HCT116 (cell line): ENCODE results near the gene ACOT6. TPM values are rescaled to one million over a fixed set of nuclear protein-coding genes. Genes with fewer than 3 reads are reported as not detected.
"Not testable (repeated sequence)": the region's sequence is repeated elsewhere in the genome, so short reads cannot be mapped to it uniquely, and the experiment has no call there.

Source experiments
- ATAC-seq: fragments of 200-7000 bp; cut with Tn5 transposase; 2 replicates; pipeline ENCODE4 v1.9.1; 2020; ENCODE audit warnings: mild to moderate bottlenecking, moderate library complexity
- BruUV-seq: library from RNA; stranded (reverse); fragments of 400-500 nt; replicated peaks from 2 replicates; lab custom pipeline; 2021; lab: Mats Ljungman, UMichigan
- CTCF ChIA-PET: fragments of 300-600 bp; sonication (Branson Sonifier 250); formaldehyde crosslinking; loops from one replicate; lab custom pipeline; 2021; ENCODE audit warnings: antibody characterized with exemption; lab: Charles Lee
- POLR2A ChIA-PET: fragments of 300-600, 350-600 bp; sonication (Branson Sonifier 250); formaldehyde crosslinking; loops from one replicate; lab custom pipeline; 2021; ENCODE audit warnings: antibody characterized with exemption; lab: Charles Lee
- RAD21 ChIA-PET, 2 experiments: fragments of 300-600 bp; sonication (Branson Sonifier 250); formaldehyde crosslinking; loops; one replicate each; lab custom pipeline; 2023; ENCODE audit warnings: low total read pairs in 2 of 2; ENCODE audit not compliant: uncharacterized antibody in 2 of 2, unreplicated experiment in 2 of 2, low non-redundant PET in 1 of 2; lab: Charles Lee
- DNase-seq: peaks from one replicate; pipeline ENCODE4 v3.0.0-alpha.2; 2010; ENCODE audit warnings: low read depth, low spot score
- H2AFZ ChIP-seq: fragments of 200-600 bp; shearing (Covaris generic), sonication (generic); 2 replicates; pipeline ENCODE4 v1.6.1; 2017; ENCODE audit warnings: low read depth, mixed run types, mixed read lengths, antibody characterized with exemption, low read length; ENCODE audit not compliant: poor library complexity, severe bottlenecking
- H3K27ac ChIP-seq: 2 replicates; pipeline ENCODE4 v1.5.1; 2012; ENCODE audit warnings: low read depth, low read length
- H3K27me3 ChIP-seq: fragments of 200-600 bp; sonication (generic); 2 replicates; pipeline ENCODE4 v1.6.1; 2016; ENCODE audit warnings: mixed run types, low read length, mixed read lengths; ENCODE audit not compliant: insufficient read depth
- H3K36me3 ChIP-seq, 2 experiments: fragments of 200-500 bp in 1 of 2; fragments of 200-600 bp in 1 of 2; sonication (Bioruptor generic) in 1 of 2; sonication (generic) in 1 of 2; 2 replicates each; pipeline versions ENCODE4 v1.5.1 to v1.6.1; 2014 to 2016; ENCODE audit warnings: low read length in 2 of 2, inconsistent platforms in 1 of 2, mixed read lengths in 1 of 2, mixed run types in 1 of 2; ENCODE audit not compliant: insufficient read depth in 2 of 2, control insufficient read depth in 1 of 2
- H3K4me1 ChIP-seq, 2 experiments: fragments of 200-600 bp in 1 of 2; sonication (generic) in 1 of 2; 2 replicates each; pipeline versions ENCODE4 v1.5.1 to v1.6.1; 2012 to 2017; ENCODE audit warnings: low read length in 2 of 2, inconsistent platforms in 1 of 2, mild to moderate bottlenecking in 1 of 2, mixed read lengths in 1 of 2, mixed run types in 1 of 2, moderate library complexity in 1 of 2; ENCODE audit not compliant: insufficient read depth in 2 of 2, control insufficient read depth in 1 of 2
- H3K4me2 ChIP-seq: fragments of 200-600 bp; sonication (generic); 2 replicates; pipeline ENCODE4 v1.6.1; 2017; ENCODE audit warnings: mixed run types, low read length, mixed read lengths
- H3K4me3 ChIP-seq, 2 experiments: fragments of 200-600 bp in 1 of 2; sonication (generic) in 1 of 2; replicated peaks in 1 of 2; 2 replicates each; pipeline ENCODE4 v1.5.1; 2011 to 2016; ENCODE audit warnings: low read length in 2 of 2, control low read depth in 1 of 2, low read depth in 1 of 2, mild to moderate bottlenecking in 1 of 2, mixed read lengths in 1 of 2, mixed run types in 1 of 2
- H3K79me2 ChIP-seq: fragments of 200-600 bp; sonication (generic); 2 replicates; pipeline ENCODE4 v1.6.1; 2017; ENCODE audit warnings: mild to moderate bottlenecking, mixed run types, low read length, moderate library complexity, mixed read lengths; ENCODE audit not compliant: insufficient read depth
- H3K9ac ChIP-seq: fragments of 200-600 bp; sonication (generic); 2 replicates; pipeline ENCODE4 v1.6.1; 2016; ENCODE audit warnings: low read length, mixed read lengths
- H3K9me2 ChIP-seq: fragments of 200-600 bp; sonication (generic), shearing (Covaris generic); 2 replicates; pipeline ENCODE4 v1.6.1; 2017; ENCODE audit warnings: mixed run types, mild to moderate bottlenecking, moderate library complexity; ENCODE audit not compliant: insufficient read depth
- H3K9me3 ChIP-seq, 2 experiments: fragments of 200-500 bp in 1 of 2; fragments of 200-600 bp in 1 of 2; sonication (Bioruptor generic) in 1 of 2; sonication (generic) in 1 of 2; 2 replicates each; pipeline ENCODE4 v1.6.1; 2014 to 2017; ENCODE audit warnings: low read length in 2 of 2, mixed read lengths in 2 of 2, inconsistent platforms in 1 of 2, low read depth in 1 of 2, mild to moderate bottlenecking in 1 of 2, mixed run types in 1 of 2, moderate library complexity in 1 of 2; ENCODE audit not compliant: control insufficient read depth in 1 of 2, insufficient read depth in 1 of 2
- H4K20me1 ChIP-seq: fragments of 200-600 bp; sonication (generic), shearing (Covaris generic); 2 replicates; pipeline ENCODE4 v1.6.1; 2017; ENCODE audit warnings: mixed run types, mild to moderate bottlenecking, moderate library complexity; ENCODE audit not compliant: insufficient read depth
- ELF1 ChIP-seq: IDR thresholded peaks from 2 replicates; pipeline ENCODE4 v1.6.1; 2012; ENCODE audit warnings: low read depth, borderline replicate concordance
- EZH2 ChIP-seq: fragments of 200-600 bp; sonication (generic); IDR thresholded peaks from 2 replicates; pipeline ENCODE4 v1.6.1; 2017; ENCODE audit warnings: antibody characterized with exemption, mixed run types
- EZH2phosphoT487 ChIP-seq: fragments of 200-600 bp; IDR thresholded peaks from 2 replicates; pipeline ENCODE4 v1.6.1; 2018; ENCODE audit warnings: antibody characterized with exemption, borderline replicate concordance
- POLR2A ChIP-seq: IDR thresholded peaks from 2 replicates; pipeline ENCODE4 v1.7.0; 2011; ENCODE audit warnings: borderline replicate concordance; ENCODE audit not compliant: insufficient read depth, insufficient read length; ENCODE audit errors: extremely low read depth
- REST ChIP-seq: IDR thresholded peaks from 2 replicates; pipeline ENCODE4 v1.6.1; 2012; ENCODE audit warnings: low read depth
- ZNF274 ChIP-seq: fragments of 200-500 bp; sonication (Bioruptor generic); IDR thresholded peaks from 2 replicates; pipeline ENCODE4 v1.6.1; 2014; ENCODE audit warnings: mild to moderate bottlenecking, low read depth, low read length, inconsistent platforms
- intact Hi-C: fragments of 100-400 bp; cut with micrococcal nuclease; formaldehyde crosslinking; loops from 2 replicates; pipeline ENCODE4 v1.10.0; 2022
- total RNA-seq: library from RNA; stranded (reverse); gene quantifications from one replicate; pipeline ENCODE4 v1.2.1, GENCODE V29; 2021; ENCODE audit not compliant: unreplicated experiment
- TF ChIP-seq, protein P1 (sequence below), 3 experiments: fragments of 200-600 bp in 1 of 3; sonication (generic) in 1 of 3; IDR thresholded peaks in 2 of 3; conservative IDR thresholded peaks in 1 of 3; 2 replicates each; pipeline ENCODE4 v1.5.1; 2012 to 2017; ENCODE audit warnings: low read depth in 2 of 3, low read length in 2 of 3, antibody characterized with exemption in 1 of 3, borderline replicate concordance in 1 of 3, control low read depth in 1 of 3, mild to moderate bottlenecking in 1 of 3, mixed read lengths in 1 of 3, mixed run types in 1 of 3, moderate library complexity in 1 of 3; ENCODE audit not compliant: insufficient read depth in 1 of 3

The ACOT6 gene
- total RNA-seq, 1 experiment from 2014 or later = not detected

DNA sequence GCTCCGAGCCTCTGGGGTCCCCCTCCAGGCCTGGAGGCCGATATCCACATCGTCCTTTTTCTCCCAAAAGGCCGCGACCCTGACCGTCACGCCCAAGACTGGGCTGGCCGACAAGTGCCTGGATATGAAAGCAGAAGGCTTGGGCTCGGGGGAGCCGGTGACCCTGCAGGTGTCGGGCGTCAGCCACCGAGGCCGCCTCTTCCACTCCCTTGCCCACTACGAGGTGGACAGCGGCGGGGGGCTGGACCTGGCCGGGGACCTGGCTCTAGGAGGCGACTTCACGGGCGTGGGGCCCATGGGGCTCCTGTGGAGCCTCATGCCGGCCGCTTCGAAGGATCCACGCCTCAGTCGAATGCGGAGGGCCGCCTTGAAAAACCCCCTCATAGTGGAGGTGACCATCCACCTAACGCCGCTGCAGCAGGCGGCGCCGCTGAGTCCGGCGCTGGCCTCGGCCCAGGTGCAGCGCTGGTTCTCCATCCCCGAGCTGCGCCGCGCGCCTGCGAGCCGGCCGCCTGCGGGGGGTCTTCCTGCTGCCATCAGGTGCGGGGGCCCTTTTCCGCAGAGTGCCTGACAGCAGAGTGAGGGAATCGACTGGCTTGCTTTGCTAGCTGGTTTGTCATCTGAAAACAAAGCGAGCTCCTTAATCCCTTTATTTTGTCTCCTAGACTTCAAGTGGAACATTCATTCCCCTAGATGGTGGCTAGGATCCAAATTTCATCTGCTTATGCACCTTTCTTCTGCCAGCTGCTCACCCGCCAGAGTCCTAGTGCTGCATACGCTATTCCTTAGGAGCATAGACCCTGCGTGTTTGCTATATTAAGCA lies 21.9 kb downstream of the ACOT6 start:
- BruUV-seq = no TSS peak
- no peak for TF ChIP-seq ELF1
- TF ChIP-seq ZNF274 = no peak
- TF ChIP-seq REST = no peak
- TF ChIP-seq, protein P1, sequence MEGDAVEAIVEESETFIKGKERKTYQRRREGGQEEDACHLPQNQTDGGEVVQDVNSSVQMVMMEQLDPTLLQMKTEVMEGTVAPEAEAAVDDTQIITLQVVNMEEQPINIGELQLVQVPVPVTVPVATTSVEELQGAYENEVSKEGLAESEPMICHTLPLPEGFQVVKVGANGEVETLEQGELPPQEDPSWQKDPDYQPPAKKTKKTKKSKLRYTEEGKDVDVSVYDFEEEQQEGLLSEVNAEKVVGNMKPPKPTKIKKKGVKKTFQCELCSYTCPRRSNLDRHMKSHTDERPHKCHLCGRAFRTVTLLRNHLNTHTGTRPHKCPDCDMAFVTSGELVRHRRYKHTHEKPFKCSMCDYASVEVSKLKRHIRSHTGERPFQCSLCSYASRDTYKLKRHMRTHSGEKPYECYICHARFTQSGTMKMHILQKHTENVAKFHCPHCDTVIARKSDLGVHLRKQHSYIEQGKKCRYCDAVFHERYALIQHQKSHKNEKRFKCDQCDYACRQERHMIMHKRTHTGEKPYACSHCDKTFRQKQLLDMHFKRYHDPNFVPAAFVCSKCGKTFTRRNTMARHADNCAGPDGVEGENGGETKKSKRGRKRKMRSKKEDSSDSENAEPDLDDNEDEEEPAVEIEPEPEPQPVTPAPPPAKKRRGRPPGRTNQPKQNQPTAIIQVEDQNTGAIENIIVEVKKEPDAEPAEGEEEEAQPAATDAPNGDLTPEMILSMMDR (IDR thresholded peaks at IDR 0.05 in 2 of 3, conservative IDR thresholded peaks at IDR 0.05 in 1 of 3; ENCODE audit: borderline replicate concordance in 1 of 3, insufficient read depth in 1 of 3, low read depth in 2 of 3, low read length in 2 of 3) = no peak
- TF ChIP-seq POLR2A = no peak
- no peak for TF ChIP-seq EZH2phosphoT487
- TF ChIP-seq EZH2 = no peak
- ChIA-PET RAD21 (interaction anchor here in 1 of 2 experiments (0.6 kb wide), 1 partner anchor 648 kb away, joined by 3 read pairs; no protein-coding TSS in a partner anchor), CTCF (interaction anchor here (1.9 kb wide), 1 partner anchor 339 kb away, joined by 14 read pairs; no protein-coding TSS in a partner anchor), POLR2A (no interaction called here)
- H3K9ac ChIP-seq = no peak overlapping the region
- H3K9me3 ChIP-seq = no peaks in the 10 kb centered on the region
- H3K79me2 ChIP-seq = no peaks in the 10 kb centered on the region
- intact Hi-C loops = loop anchor here (5.0 kb wide), 1 partner anchor 462 kb away; no protein-coding TSS in a partner anchor
- no peaks in the 10 kb centered on the region for H3K36me3 ChIP-seq
- peaks cover 0 to 9% of the 10 kb centered on the region in 2 experiments; a peak in 2 of 4 replicates for H3K4me1 ChIP-seq
- no peaks in the 10 kb centered on the region for H4K20me1 ChIP-seq
- no peaks in the 10 kb centered on the region for H3K9me2 ChIP-seq
- H3K4me3 ChIP-seq = no peak overlapping the region
- H3K4me2 ChIP-seq = peak overlapping the region; percentile 61; the same call in 1 of the 2 replicates
- no peak overlapping the region for H2AFZ ChIP-seq
- ATAC-seq (no peak), DNase-seq (no peak)
- no peaks in the 10 kb centered on the region for H3K27me3 ChIP-seq
- no peak overlapping the region for H3K27ac ChIP-seq

- POLR2A ChIA-PET, H3K27me3 ChIP-seq, H3K79me2 ChIP-seq, DNase-seq, H3K9me3 ChIP-seq, RAD21 ChIA-PET, H3K9ac ChIP-seq, H3K27ac ChIP-seq, H3K36me3 ChIP-seq, BruUV-seq, H3K4me3 ChIP-seq, H3K4me2 ChIP-seq, ATAC-seq, H3K9me2 ChIP-seq, intact Hi-C loops, H4K20me1 ChIP-seq, H2AFZ ChIP-seq, CTCF ChIA-PET: not testable (repeated sequence)
- H3K4me1 ChIP-seq = peaks cover 4 to 18% of the 10 kb centered on the region in 2 experiments; a peak in 2 of 4 replicates
Observed at GRCh38 chr14:73636355-73636754, 24.0 kb downstream of the ACOT6 start.
